Neural cell (in vitro differentiated cells): ENCODE results near the gene KIF6. TPM values are rescaled to one million over a fixed set of nuclear protein-coding genes. Genes with fewer than 3 reads are reported as not detected.

ENCODE experiments used
- H2AFZ ChIP-seq: fragments of 200-600, 300-800 bp; sonication (generic), shearing (Covaris generic); 2 replicates; pipeline ENCODE4 v1.6.0; 2014; ENCODE audit warnings: low read depth, mild to moderate bottlenecking, antibody characterized with exemption, low read length, moderate library complexity
- H3F3A ChIP-seq: fragments of 200-600 bp; shearing (Covaris generic); 2 replicates; pipeline ENCODE4 v1.6.1; 2016; ENCODE audit warnings: mild to moderate bottlenecking, moderate library complexity, mixed read lengths, antibody characterized with exemption, low read length; ENCODE audit not compliant: insufficient read depth, poor library complexity, severe bottlenecking
- H3K27ac ChIP-seq: fragments of 200-600, 300-800 bp; sonication (generic), shearing (Covaris generic); 2 replicates; pipeline ENCODE4 v1.5.1; 2014; ENCODE audit warnings: mild to moderate bottlenecking, low read length, moderate library complexity
- H3K27me3 ChIP-seq: fragments of 300-800, 200-600 bp; sonication (generic), shearing (Covaris generic); 2 replicates; pipeline ENCODE4 v1.6.0; 2014; ENCODE audit warnings: mild to moderate bottlenecking, low read depth, low read length, moderate library complexity; ENCODE audit not compliant: insufficient read depth
- H3K36me3 ChIP-seq: fragments of 300-800, 200-600 bp; sonication (generic), shearing (Covaris generic); 2 replicates; pipeline ENCODE4 v1.5.1; 2014; ENCODE audit warnings: mild to moderate bottlenecking, antibody characterized with exemption, low read length, moderate library complexity; ENCODE audit not compliant: insufficient read depth
- H3K4me2 ChIP-seq: fragments of 300-800, 200-600 bp; sonication (generic), shearing (Covaris generic); 2 replicates; pipeline ENCODE4 v1.6.0; 2014; ENCODE audit warnings: mild to moderate bottlenecking, low read length
- H3K4me3 ChIP-seq: fragments of 300-800, 200-600 bp; sonication (generic), shearing (Covaris generic); 2 replicates; pipeline ENCODE4 v1.5.1; 2014; ENCODE audit warnings: mild to moderate bottlenecking, low read length, moderate library complexity
- H3K79me2 ChIP-seq: fragments of 200-600 bp; shearing (Covaris generic); replicated peaks from 2 replicates; pipeline ENCODE4 v1.6.0; 2014; ENCODE audit warnings: mild to moderate bottlenecking, low read length, moderate library complexity; ENCODE audit not compliant: insufficient read depth
- H3K9ac ChIP-seq: fragments of 300-800, 200-600 bp; sonication (generic), shearing (Covaris generic); 2 replicates; pipeline ENCODE4 v1.6.1; 2016; ENCODE audit warnings: mild to moderate bottlenecking, low read length, mixed read lengths
- H3K9me2 ChIP-seq: fragments of 200-600 bp; shearing (Covaris generic); 2 replicates; pipeline ENCODE4 v1.6.1; 2016; ENCODE audit warnings: mild to moderate bottlenecking, low read length, mixed read lengths; ENCODE audit not compliant: insufficient read depth
- H3K9me3 ChIP-seq: fragments of 200-600, 300-800 bp; sonication (generic), shearing (Covaris generic); 2 replicates; pipeline ENCODE4 v1.6.1; 2016; ENCODE audit warnings: mild to moderate bottlenecking, mixed run types, low read length, moderate library complexity, mixed read lengths
- H4K20me1 ChIP-seq: fragments of 200-600 bp; shearing (Covaris generic); 2 replicates; pipeline ENCODE4 v1.6.1; 2016; ENCODE audit warnings: mild to moderate bottlenecking, mixed run types; ENCODE audit not compliant: insufficient read depth
- EP300 ChIP-seq: fragments of 450-650 bp; conservative IDR thresholded peaks from 2 replicates; pipeline ENCODE4 v1.6.1; 2014; ENCODE audit warnings: antibody characterized with exemption, mild to moderate bottlenecking, moderate library complexity; ENCODE audit not compliant: poor library complexity, severe bottlenecking
- EZH2 ChIP-seq: fragments of 200-600, 300-800 bp; shearing (Covaris generic), sonication (generic); IDR thresholded peaks from 2 replicates; pipeline ENCODE4 v1.6.1; 2014; ENCODE audit warnings: antibody characterized with exemption, low read length, borderline replicate concordance, mild to moderate bottlenecking; ENCODE audit not compliant: insufficient read depth, poor library complexity, severe bottlenecking
- MXI1 ChIP-seq: fragments of 450-650 bp; conservative IDR thresholded peaks from 2 replicates; pipeline ENCODE4 v1.6.1; 2014; ENCODE audit warnings: antibody characterized with exemption, mild to moderate bottlenecking; ENCODE audit not compliant: poor library complexity, severe bottlenecking
- POLR2AphosphoS5 ChIP-seq: IDR thresholded peaks from 2 replicates; pipeline ENCODE4 v1.6.1; 2012
- RAD21 ChIP-seq: fragments of 450-650 bp; conservative IDR thresholded peaks from 2 replicates; pipeline ENCODE4 v1.6.1; 2014; ENCODE audit warnings: antibody characterized with exemption, mild to moderate bottlenecking, moderate library complexity
- SMC3 ChIP-seq: fragments of 450-650 bp; conservative IDR thresholded peaks from 2 replicates; pipeline ENCODE4 v1.6.1; 2014; ENCODE audit warnings: antibody characterized with exemption, mild to moderate bottlenecking, moderate library complexity; ENCODE audit not compliant: poor library complexity
- TAF1 ChIP-seq: IDR thresholded peaks from 2 replicates; pipeline ENCODE4 v1.6.1; 2012; ENCODE audit warnings: low read depth
- polyA plus RNA-seq: library from polyadenylated mRNA; depleted of rRNA; stranded (reverse); fragments of >200 nt; gene quantifications from 2 replicates; pipeline ENCODE4 v1.2.3, GENCODE V29; 2014
- TF ChIP-seq, protein P1 (sequence below): fragments of 450-650 bp; IDR thresholded peaks from 2 replicates; pipeline ENCODE4 v1.5.1; 2014; ENCODE audit warnings: antibody characterized with exemption, mild to moderate bottlenecking, moderate library complexity; ENCODE audit not compliant: poor library complexity, severe bottlenecking
- TF ChIP-seq, protein P2 (sequence below): IDR thresholded peaks from 2 replicates; pipeline ENCODE4 v1.6.1; 2012; ENCODE audit warnings: borderline replicate concordance

KIF6 gene
- polyA plus RNA-seq, 1 donor from 2014 or later, result 2.1 TPM

DNA sequence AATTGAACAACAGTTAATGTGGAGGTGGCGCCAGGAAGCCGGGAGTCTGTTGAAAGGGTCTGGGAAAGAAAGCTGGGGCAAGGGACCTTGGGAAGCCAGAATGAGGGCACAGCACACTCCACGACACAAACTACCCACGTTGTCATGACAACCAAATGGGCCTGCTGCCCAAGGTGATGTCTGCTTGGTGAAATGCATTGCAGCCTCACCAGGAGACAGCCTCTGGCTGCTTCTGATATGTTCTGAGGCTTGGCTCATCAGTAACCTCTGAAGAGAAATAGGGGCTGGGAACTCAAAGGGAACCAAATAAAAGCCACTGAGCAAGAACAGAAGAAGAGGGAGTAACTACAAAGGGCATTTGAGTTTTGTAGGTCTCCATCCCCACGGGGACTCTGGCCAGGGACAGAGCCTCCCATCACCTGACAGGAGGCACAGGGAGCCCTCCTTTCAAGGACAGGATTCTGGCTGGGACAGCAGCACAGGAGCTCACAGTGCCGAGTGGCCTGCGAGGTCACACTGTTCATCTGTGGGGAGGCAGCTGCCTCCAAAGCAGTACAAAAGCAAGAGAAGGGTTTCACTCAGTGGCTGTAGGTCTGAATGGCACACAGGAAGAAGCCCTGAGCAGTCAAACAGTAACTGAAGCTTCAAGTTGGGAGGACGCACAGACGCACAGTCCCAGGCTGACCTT is 358.1 kb downstream of the KIF6 start:
- H3K36me3 ChIP-seq, result no peaks in the 10 kb centered on the region
- H3K9me2 ChIP-seq, result no peaks in the 10 kb centered on the region
- no peak overlapping the region for H3K4me2 ChIP-seq
- no peak overlapping the region for H3K27ac ChIP-seq
- H3K4me3 ChIP-seq, result no peak overlapping the region
- H3K27me3 ChIP-seq, result no peaks in the 10 kb centered on the region
- H3K9me3 ChIP-seq, result no peaks in the 10 kb centered on the region
- no peak overlapping the region for H2AFZ ChIP-seq
- no peaks in the 10 kb centered on the region for H4K20me1 ChIP-seq
- H3K79me2 ChIP-seq, result no peaks in the 10 kb centered on the region
- no peak overlapping the region for H3K9ac ChIP-seq
- TF ChIP-seq, protein P1, sequence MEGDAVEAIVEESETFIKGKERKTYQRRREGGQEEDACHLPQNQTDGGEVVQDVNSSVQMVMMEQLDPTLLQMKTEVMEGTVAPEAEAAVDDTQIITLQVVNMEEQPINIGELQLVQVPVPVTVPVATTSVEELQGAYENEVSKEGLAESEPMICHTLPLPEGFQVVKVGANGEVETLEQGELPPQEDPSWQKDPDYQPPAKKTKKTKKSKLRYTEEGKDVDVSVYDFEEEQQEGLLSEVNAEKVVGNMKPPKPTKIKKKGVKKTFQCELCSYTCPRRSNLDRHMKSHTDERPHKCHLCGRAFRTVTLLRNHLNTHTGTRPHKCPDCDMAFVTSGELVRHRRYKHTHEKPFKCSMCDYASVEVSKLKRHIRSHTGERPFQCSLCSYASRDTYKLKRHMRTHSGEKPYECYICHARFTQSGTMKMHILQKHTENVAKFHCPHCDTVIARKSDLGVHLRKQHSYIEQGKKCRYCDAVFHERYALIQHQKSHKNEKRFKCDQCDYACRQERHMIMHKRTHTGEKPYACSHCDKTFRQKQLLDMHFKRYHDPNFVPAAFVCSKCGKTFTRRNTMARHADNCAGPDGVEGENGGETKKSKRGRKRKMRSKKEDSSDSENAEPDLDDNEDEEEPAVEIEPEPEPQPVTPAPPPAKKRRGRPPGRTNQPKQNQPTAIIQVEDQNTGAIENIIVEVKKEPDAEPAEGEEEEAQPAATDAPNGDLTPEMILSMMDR, result no peak
- TF ChIP-seq POLR2AphosphoS5, result no peak
- H3F3A ChIP-seq, result no peaks in the 10 kb centered on the region

DNA sequence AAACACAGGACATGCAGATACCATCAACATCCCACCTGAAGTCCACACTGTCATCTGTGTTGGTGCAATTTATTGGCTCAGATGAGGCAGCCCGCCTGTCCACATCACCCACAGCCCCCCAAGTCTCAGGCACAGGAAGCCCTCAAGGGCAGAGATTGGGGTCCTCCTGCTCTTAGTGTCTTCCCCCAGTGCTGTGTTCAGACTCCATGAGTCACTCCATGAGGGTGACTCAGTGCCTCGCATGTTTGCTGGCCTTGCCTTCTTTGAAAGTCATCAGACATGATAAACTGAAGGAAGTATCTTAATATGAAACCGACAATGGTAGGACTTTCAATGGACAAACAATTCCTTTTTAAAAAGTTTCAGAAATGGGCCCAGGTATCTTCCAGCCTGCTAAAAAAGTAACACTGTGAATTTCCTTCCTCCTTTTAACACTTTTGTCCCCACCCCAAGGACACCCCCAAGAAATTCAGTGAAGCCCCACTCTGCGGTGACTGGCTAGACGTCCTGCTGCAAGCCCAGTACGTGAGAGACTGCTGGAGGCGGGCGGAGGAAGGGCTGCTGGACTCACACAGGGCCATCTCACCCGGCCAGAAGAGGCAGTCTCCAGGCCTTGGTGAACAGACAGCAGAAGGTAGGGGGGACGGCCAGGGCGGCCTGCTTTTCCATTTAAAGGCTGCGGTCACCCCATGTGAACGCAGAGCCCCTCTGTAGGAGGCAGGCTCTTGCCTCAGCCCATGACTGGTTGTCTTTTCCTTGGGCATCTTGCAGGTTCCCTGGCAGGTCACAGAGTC is 359.7 kb downstream of the KIF6 start:
- TF ChIP-seq EP300 (no peak), EZH2 (no peak), MXI1 (no peak), RAD21 (no peak), TAF1 (no peak), POLR2AphosphoS5 (no peak), SMC3 (no peak)
- TF ChIP-seq, protein P1, result no peak
- TF ChIP-seq, protein P2, sequence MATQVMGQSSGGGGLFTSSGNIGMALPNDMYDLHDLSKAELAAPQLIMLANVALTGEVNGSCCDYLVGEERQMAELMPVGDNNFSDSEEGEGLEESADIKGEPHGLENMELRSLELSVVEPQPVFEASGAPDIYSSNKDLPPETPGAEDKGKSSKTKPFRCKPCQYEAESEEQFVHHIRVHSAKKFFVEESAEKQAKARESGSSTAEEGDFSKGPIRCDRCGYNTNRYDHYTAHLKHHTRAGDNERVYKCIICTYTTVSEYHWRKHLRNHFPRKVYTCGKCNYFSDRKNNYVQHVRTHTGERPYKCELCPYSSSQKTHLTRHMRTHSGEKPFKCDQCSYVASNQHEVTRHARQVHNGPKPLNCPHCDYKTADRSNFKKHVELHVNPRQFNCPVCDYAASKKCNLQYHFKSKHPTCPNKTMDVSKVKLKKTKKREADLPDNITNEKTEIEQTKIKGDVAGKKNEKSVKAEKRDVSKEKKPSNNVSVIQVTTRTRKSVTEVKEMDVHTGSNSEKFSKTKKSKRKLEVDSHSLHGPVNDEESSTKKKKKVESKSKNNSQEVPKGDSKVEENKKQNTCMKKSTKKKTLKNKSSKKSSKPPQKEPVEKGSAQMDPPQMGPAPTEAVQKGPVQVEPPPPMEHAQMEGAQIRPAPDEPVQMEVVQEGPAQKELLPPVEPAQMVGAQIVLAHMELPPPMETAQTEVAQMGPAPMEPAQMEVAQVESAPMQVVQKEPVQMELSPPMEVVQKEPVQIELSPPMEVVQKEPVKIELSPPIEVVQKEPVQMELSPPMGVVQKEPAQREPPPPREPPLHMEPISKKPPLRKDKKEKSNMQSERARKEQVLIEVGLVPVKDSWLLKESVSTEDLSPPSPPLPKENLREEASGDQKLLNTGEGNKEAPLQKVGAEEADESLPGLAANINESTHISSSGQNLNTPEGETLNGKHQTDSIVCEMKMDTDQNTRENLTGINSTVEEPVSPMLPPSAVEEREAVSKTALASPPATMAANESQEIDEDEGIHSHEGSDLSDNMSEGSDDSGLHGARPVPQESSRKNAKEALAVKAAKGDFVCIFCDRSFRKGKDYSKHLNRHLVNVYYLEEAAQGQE, result no peak
- H3K36me3 ChIP-seq, result no peaks in the 10 kb centered on the region
- H3K4me2 ChIP-seq, result no peak overlapping the region
- H3K9ac ChIP-seq, result no peak overlapping the region
- no peak overlapping the region for H3K4me3 ChIP-seq
- H3K79me2 ChIP-seq, result no peaks in the 10 kb centered on the region
- no peaks in the 10 kb centered on the region for H4K20me1 ChIP-seq
- H2AFZ ChIP-seq, result no peak overlapping the region
- H3K27ac ChIP-seq, result no peak overlapping the region
- H3K9me3 ChIP-seq, result no peaks in the 10 kb centered on the region
- H3K9me2 ChIP-seq, result no peaks in the 10 kb centered on the region
- no peaks in the 10 kb centered on the region for H3K27me3 ChIP-seq
- H3F3A ChIP-seq, result no peaks in the 10 kb centered on the region
